ENCODE measurements around the gene DUSP8. TPM values are rescaled to one million over a fixed set of nuclear protein-coding genes. Genes with fewer than 3 reads are reported as not detected.
"Not testable (repeated sequence)": the region's sequence is repeated elsewhere in the genome, so short reads cannot be mapped to it uniquely, and the experiment has no call there.

The DUSP8 gene
- total RNA-seq, 2 donors from 2014 or later: 11.0 to 19.4 TPM

DNA sequence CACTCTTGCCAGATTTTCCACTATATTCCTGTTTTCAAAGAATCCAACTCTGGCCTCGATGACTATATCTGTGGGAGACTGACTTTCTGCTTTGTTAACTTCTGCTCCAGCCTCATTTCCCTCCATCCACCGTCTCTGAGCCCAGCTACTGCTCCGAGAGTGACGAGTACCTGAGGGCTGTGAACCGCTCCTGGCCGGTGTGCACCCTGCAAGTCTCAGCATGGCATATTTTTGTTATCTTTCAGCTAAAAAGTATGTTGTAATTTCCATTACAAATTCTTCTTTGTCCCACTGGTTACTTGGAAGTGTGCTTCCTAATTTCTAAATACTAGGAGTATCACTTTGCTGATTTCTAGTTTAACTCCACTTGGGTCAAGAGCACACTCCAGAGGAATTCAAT is 49.0 kb downstream of the DUSP8 start:
- intact Hi-C loops (cut with DNase I): no loop called here
- no peak for DNase-seq (ENCODE audit: low spot score)

DNA sequence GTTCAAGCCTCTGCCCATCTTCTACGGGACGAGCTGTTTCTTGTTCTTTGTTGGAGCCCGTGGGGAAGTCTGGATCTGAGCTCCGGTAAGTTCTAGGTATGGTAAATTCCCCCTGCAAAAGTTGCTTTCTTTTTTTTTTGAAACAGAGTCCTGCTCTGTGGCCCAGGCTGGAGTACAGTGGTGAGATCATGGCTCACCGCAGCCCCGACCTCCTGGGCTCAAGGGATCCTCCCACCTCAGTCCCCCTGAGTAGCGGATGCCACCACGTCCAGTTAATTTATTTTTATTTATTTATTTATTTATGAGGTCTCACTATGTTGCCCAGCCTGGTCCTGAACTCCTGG is 50.0 kb downstream of the DUSP8 start:
- intact Hi-C loops (cut with DNase I): no loop called here
- no peak for DNase-seq (ENCODE audit: low spot score)

DNA sequence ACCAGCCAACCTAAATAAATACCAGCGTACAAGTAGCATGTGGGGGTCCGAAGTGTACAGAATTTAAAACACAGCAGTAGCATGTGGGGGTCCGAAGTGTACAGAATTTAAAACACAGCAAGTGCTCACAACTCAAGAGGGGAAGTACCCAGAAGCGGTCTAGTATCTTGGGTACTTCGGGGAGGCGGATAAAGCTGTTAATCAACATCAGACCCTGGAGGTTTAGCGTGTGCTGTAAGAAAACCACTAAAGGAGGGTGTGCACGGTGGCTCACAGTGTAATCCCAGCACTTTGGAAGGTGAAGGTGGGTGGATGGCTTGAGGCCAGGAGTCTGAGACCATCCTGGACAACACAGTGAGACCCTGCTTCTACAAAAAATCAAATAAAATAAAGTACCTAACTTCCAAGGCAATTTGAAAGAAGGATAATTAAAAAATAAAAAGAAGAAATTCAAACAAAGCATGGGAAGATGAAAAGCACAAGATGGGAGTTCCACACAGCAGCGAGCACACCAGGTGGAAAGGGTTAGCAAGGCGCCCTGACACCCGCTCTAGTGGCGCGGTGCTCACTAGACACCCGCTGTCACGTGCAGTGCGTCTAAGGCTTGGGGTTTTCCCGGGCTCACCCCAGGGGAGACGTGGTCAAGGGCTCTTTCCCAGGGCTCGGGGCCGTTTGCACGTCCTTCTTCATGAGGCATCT is 50.5 kb downstream of the DUSP8 start:
- no peak for DNase-seq (ENCODE audit: low spot score)

GRCh38 chr11:1520663-1521267 is 51.3 kb downstream of the DUSP8 start:
- DNase-seq (ENCODE audit: low spot score): no peak
- intact Hi-C loops (cut with DNase I): no loop called here

More for the DNA sequence above, 50.5 kb downstream of the DUSP8 start:
- intact Hi-C loops (cut with DNase I): no loop called here

- no peak for DNase-seq (ENCODE audit: low spot score)
- intact Hi-C loops (cut with DNase I): no loop called here
Measured at GRCh38 chr11:1520209-1520662, 51.8 kb downstream of the DUSP8 start.

GRCh38 chr11:1519028-1520010 is 52.8 kb downstream of the DUSP8 start:
- DNase-seq (ENCODE audit: low spot score): no peak
- intact Hi-C loops (cut with DNase I): loop anchor here (5.0 kb wide), 2 partner anchors 67 to 317 kb away; no protein-coding TSS in a partner anchor

GRCh38 chr11:1518301-1518700 is 53.8 kb downstream of the DUSP8 start:
- intact Hi-C loops (cut with DNase I): loop anchor here (5.0 kb wide), 2 partner anchors 66 to 316 kb away; no protein-coding TSS in a partner anchor
- no peak for DNase-seq (ENCODE audit: low spot score)

DNA sequence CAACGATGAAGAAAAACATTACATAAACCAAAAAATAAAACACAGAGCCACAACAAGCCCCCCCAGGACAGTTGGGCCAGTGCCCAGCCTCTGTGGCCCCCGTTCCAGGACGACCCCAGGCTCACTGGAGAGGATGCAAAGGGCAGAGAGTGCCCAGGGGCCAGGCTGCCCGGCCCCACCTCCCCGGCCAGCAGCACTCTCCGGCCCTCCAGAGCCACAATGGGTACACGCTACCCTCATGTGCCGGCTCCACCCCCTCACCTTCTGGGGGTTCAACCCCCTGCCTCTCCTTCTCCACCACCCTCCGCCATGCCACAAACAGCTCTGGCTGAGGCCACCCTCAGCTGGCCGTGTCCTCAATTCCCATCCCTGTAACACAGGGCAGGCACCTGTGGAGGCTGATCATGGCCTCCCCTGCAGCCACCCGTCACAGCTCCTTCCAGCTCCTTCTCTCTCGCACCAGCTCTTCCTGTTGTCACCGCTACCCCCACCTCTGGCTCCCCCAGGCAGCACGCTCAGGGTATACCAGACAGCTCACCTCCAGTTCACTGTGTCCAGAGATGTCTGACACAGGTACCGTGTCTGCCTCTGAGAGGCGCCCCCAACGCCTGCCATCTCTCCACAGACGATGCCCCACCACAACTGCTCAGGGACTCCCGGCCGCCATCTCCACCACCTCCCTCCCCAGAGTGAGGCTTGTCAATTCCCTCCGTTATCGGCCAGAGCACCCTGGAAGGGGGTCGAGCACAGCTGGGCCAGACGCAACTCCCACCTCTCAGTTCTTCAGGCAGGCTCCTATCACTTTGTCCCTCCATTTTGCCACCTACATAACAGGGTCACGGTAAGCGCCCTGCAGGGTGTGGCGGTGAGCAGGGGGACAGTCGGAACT is 54.7 kb downstream of the DUSP8 start:
- intact Hi-C loops (cut with DNase I): loop anchor here (2.0 to 5.0 kb wide), 3 partner anchors 65 to 315 kb away; no protein-coding TSS in a partner anchor
- DNase-seq (ENCODE audit: low spot score): no peak

DNA sequence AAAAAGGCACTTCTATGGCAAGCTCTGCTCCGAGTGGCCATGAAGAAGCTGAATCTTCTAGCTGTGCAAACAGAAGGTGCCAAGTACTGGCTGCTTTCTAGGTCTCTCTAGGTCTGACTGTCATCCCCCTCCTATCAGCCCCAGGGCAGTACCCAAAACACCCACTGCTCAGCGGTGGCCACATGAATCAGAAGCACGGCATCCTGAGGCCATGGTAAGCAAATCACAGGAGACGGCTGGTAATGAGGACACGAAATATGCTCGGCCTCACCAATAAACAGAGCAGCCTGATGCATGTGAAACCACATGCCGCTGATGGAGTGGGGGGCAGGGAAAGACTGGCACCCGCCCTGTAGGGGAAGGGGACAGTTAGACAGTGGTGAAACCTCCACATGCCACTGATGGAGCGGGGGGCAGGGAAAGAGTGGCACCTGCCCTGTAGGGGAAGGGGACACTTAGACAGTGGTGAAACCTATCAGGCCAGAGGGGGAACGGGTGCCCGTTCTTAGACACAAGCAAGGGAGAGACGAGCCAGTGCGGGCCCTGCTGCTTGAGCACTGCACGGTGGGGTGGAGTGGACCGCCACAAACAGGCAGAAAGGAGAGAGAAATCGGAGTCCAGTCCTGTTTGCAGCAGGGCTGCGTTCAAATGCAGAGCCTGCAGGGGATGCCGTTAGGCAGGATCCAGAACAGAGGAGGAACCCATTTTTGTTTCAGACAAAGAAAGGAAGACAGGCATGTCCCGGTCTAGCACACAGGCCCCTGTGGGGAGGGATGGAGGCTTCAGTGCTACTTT is 55.6 kb downstream of the DUSP8 start:
- no peak for DNase-seq (ENCODE audit: low spot score)
- intact Hi-C loops (cut with DNase I): loop anchor here (2.0 to 5.0 kb wide), 3 partner anchors 64 to 314 kb away; no protein-coding TSS in a partner anchor

GRCh38 chr11:1515082-1516060 is 56.7 kb downstream of the DUSP8 start:
- peak; percentile 95 for DNase-seq (ENCODE audit: low spot score)
- intact Hi-C loops (cut with DNase I): loop anchor here (2.0 to 5.0 kb wide), 3 partner anchors 63 to 313 kb away; no protein-coding TSS in a partner anchor

GRCh38 chr11:1514336-1515061 is 57.6 kb downstream of the DUSP8 start:
- intact Hi-C loops (cut with DNase I): loop anchor here (5.0 kb wide), 2 partner anchors 62 to 312 kb away; no protein-coding TSS in a partner anchor
- no peak for DNase-seq (ENCODE audit: low spot score)

GRCh38 chr11:1513326-1514296 is 58.5 kb downstream of the DUSP8 start:
- intact Hi-C loops (cut with DNase I): no loop called here
- DNase-seq (ENCODE audit: low spot score): no peak

DNA sequence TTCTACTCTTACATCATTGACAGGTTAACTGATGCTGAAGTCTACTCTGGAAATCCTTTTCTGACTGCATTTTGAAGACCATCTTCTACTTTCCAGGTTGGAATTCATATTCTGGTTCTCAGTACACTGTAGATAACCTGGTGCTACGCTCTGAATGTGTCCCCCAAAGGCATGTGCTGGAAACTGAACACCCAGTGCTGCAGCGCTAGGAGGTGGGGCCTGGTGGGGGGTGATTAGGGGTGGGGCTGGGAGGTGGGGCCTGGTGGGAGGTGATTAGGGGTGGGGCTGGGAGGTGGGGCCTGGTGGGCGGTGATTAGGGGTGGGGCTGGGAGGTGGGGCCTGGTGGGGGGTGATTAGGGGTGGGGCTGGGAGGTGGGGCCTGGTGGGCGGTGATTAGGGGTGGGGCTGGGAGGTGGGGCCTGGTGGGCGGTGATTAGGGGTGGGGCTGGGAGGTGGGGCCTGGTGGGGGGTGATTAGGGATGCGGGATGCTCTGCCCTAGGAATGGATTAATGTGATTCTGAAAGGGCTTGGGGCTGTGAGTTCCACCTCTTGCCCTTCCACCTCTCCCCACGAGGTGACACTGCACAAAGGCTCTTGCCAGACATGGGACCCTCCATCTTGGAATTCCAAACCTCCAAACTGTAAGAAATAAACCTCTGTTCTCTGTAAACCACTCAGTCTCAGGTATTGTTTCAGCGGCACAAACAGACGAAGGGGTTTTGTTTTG is 59.4 kb downstream of the DUSP8 start:
- DNase-seq (ENCODE audit: low spot score); intact Hi-C loops (cut with DNase I): not testable (repeated sequence)

GRCh38 chr11:1511937-1512496 is 60.1 kb downstream of the DUSP8 start:
- DNase-seq (ENCODE audit: low spot score): no peak
- intact Hi-C loops (cut with DNase I): no loop called here

Data from posterior vena cava (tissue), 2 donors.